HG02870 (cell line): ENCODE measurements around the gene YPEL4.

ENCODE experiments used
- ATAC-seq: cut with Tn5 transposase; IDR thresholded peaks from one replicate; pipeline ENCODE4 v1.9.1; 2021; ENCODE audit warnings: mild to moderate bottlenecking, moderate library complexity; ENCODE audit not compliant: unreplicated experiment

The YPEL4 gene

GRCh38 chr11:57651408-57651807, 1.7 kb upstream of the YPEL4 start:
- no peak for ATAC-seq

- ATAC-seq = no peak
These were observed 1.0 kb upstream of the YPEL4 start for GRCh38 chr11:57650739-57651090.

GRCh38 chr11:57648801-57649735, 644 bp downstream of the YPEL4 start:
- ATAC-seq = no peak

- no peak for ATAC-seq
These were observed 1.5 kb downstream of the YPEL4 start for GRCh38 chr11:57647960-57648800.

GRCh38 chr11:57647372-57647771, 2.3 kb downstream of the YPEL4 start:
- ATAC-seq = no peak

GRCh38 chr11:57646799-57647303, 2.9 kb downstream of the YPEL4 start:
- no peak for ATAC-seq

- no peak for ATAC-seq
These were observed 3.4 kb downstream of the YPEL4 start for GRCh38 chr11:57646194-57646798.

- no peak for ATAC-seq
These were observed 4.0 kb downstream of the YPEL4 start for GRCh38 chr11:57645689-57646085.

- ATAC-seq = peak; percentile 40
These were observed 4.7 kb downstream of the YPEL4 start for GRCh38 chr11:57644748-57645688.

- no peak for ATAC-seq
These were observed 5.9 kb downstream of the YPEL4 start for GRCh38 chr11:57643802-57644201.

GRCh38 chr11:57641011-57641807, 8.5 kb downstream of the YPEL4 start:
- ATAC-seq = no peak

- no peak for ATAC-seq
These were observed 9.5 kb downstream of the YPEL4 start for GRCh38 chr11:57640068-57640800.

- no peak for ATAC-seq
These were observed 10.2 kb downstream of the YPEL4 start for GRCh38 chr11:57639321-57640067.

- no peak for ATAC-seq
These were observed 10.8 kb downstream of the YPEL4 start for GRCh38 chr11:57638811-57639320.

GRCh38 chr11:57638005-57638781, 11.5 kb downstream of the YPEL4 start:
- ATAC-seq = no peak

GRCh38 chr11:57637626-57638004, 12.1 kb downstream of the YPEL4 start:
- no peak for ATAC-seq

GRCh38 chr11:57635246-57635645, 14.5 kb downstream of the YPEL4 start:
- ATAC-seq = no peak
